PFSK-1 (cell line): Measurements from ENCODE around the gene ANKFY1.

Experiments used
- POLR2AphosphoS5 ChIP-seq: IDR thresholded peaks from 2 replicates; pipeline ENCODE4 v1.6.1; 2012; ENCODE audit warnings: low read depth, mild to moderate bottlenecking, control low read depth, low read length, moderate library complexity
- REST ChIP-seq, 2 experiments: IDR thresholded peaks; 2 replicates each; pipeline versions ENCODE4 v1.6.1 to v1.8.0; 2011 to 2012; ENCODE audit warnings: low read depth in 2 of 2, low read length in 2 of 2, control low read depth in 1 of 2, inconsistent platforms in 1 of 2, mild to moderate bottlenecking in 1 of 2, moderate library complexity in 1 of 2; ENCODE audit not compliant: insufficient read depth in 1 of 2
- SIN3A ChIP-seq: IDR thresholded peaks from 2 replicates; pipeline ENCODE4 v1.6.1; 2012; ENCODE audit warnings: mild to moderate bottlenecking, low read length, moderate library complexity, borderline replicate concordance; ENCODE audit not compliant: insufficient read depth
- TAF1 ChIP-seq: IDR thresholded peaks from 2 replicates; pipeline ENCODE4 v1.6.1; 2012; ENCODE audit warnings: low read length, control low read depth, borderline replicate concordance; ENCODE audit not compliant: insufficient read depth

GRCh38 chr17:4209611-4210010 lies 54.2 kb downstream of the ANKFY1 start:
- TF ChIP-seq SIN3A (no peak), REST (IDR thresholded peaks at IDR 0.05; ENCODE audit: insufficient read depth in 1 of 2, low read depth in 2 of 2, low read length in 2 of 2) (no peak), POLR2AphosphoS5 (no peak), TAF1 (no peak)
